Astrocyte (in vitro differentiated cells and primary cell): ENCODE measurements around the gene DUS2.

Experiments
- EZH2 ChIP-seq: IDR thresholded peaks from 2 replicates; pipeline ENCODE4 v1.6.1; 2012; ENCODE audit warnings: mild to moderate bottlenecking, low read length, inconsistent platforms; ENCODE audit not compliant: insufficient read depth
- TF ChIP-seq, protein P1 (sequence below): IDR thresholded peaks from 2 replicates; pipeline ENCODE4 v1.5.1; 2011; ENCODE audit warnings: low read depth, mild to moderate bottlenecking, inconsistent platforms, low read length, moderate library complexity; ENCODE audit not compliant: insufficient read depth

DNA sequence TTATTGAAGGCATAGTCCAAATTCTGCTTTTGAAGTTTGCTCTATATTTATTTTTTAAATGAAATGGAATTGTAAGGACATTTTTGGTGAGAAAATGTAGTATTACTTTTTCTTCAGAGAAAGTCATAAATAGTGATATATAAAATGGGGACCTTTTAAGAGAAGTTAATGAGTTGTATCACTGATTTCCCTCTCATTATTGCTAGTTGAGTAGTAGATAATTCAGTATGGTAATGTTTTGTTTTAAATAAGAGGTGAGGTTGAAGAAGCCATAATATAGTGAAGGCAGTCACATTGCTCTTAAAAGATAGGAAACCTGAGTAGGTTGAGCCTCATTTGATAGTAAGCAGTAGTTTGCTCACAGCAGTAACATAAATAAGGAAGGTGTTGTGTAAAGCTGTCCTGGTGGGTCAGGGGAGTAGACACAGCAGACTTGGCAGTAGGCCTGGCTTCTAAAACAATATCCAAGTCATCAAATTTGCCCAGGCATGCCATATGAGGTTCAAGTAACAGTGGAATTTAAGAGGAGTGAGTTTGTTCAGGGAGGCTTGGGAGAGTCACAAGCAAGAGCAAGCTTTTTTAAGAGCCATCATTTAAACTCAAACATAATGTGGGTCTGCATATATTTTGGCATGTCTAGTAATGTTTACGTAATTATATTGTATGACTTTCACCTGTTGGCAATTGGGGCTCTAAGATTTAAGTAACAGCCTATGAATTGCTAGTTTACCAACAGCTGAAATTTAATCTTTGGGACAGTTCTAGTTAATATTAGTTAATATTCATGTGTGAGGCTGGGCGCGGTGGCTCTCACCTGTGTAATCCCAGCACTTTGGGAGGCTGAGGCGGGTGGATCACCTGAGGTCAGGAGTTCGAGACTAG is 68.5 kb downstream of the DUS2 start:
- no peak for TF ChIP-seq EZH2
- TF ChIP-seq, protein P1, sequence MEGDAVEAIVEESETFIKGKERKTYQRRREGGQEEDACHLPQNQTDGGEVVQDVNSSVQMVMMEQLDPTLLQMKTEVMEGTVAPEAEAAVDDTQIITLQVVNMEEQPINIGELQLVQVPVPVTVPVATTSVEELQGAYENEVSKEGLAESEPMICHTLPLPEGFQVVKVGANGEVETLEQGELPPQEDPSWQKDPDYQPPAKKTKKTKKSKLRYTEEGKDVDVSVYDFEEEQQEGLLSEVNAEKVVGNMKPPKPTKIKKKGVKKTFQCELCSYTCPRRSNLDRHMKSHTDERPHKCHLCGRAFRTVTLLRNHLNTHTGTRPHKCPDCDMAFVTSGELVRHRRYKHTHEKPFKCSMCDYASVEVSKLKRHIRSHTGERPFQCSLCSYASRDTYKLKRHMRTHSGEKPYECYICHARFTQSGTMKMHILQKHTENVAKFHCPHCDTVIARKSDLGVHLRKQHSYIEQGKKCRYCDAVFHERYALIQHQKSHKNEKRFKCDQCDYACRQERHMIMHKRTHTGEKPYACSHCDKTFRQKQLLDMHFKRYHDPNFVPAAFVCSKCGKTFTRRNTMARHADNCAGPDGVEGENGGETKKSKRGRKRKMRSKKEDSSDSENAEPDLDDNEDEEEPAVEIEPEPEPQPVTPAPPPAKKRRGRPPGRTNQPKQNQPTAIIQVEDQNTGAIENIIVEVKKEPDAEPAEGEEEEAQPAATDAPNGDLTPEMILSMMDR = no peak
